SW480 (cell line): ENCODE results near the gene C1QL1.

Experiments used
- DNase-seq: peaks from one replicate; pipeline ENCODE4 v3.0.0-alpha.2; 2016; ENCODE audit warnings: low spot score

C1QL1 gene

DNA sequence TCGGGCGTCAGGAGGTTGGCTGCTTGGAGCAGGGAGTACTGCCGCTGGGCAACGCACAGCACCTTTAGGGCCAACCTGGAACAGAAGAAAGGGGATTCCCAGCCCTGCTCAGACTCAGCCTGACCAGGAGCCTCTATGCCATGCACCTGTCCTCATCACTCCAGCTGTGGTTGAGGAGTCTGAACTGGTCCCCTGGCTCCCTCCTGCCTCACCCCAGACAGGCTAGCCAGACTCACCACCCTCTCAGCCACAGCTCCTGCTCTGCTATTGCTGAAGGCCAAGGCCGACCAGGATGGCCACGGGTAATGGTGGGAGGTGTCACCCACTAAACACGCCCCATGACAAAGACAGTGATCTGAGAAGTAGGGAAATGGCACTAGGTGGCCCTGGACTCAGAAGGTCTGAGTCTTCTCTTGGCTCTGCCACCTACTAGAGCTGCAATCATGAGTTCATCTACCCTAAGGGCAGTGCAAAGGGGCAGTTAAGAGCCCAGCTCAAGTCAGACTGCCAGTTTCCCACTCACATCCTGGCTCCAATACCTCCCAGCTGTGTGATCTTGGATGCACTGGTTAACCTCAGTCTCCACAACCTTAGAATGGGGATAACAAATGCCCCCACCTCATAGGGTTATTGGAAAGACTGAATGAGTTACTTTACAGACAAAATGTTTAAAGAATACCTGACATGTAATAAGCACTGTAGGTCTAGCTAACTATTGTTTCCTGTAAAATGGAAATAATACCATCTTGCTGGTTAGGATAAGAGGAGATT is 39.0 kb downstream of the C1QL1 start:
- no peak for DNase-seq

DNA sequence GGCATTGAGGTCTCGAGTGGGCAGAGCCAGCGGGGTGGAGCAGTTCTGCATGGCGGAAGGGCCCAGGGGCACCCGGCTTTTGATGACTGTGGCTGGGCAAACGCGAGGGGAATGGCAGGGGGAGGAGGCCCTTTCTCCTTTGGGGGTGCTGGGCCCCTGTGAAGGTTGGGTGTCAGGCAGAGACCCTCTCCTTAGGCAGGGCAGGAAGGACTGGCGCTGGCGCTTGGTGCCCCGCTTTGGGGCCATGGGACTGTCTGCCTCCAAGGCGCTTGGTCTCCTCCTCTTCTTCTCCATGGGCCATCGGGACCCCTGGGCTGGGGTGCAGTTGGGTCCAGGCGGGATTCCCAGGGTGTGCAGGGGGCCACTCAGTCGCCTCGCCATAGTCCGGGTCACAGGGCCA is 40.0 kb downstream of the C1QL1 start:
- no peak for DNase-seq

GRCh38 chr17:44927696-44928095 is 40.4 kb downstream of the C1QL1 start:
- DNase-seq: no peak

DNA sequence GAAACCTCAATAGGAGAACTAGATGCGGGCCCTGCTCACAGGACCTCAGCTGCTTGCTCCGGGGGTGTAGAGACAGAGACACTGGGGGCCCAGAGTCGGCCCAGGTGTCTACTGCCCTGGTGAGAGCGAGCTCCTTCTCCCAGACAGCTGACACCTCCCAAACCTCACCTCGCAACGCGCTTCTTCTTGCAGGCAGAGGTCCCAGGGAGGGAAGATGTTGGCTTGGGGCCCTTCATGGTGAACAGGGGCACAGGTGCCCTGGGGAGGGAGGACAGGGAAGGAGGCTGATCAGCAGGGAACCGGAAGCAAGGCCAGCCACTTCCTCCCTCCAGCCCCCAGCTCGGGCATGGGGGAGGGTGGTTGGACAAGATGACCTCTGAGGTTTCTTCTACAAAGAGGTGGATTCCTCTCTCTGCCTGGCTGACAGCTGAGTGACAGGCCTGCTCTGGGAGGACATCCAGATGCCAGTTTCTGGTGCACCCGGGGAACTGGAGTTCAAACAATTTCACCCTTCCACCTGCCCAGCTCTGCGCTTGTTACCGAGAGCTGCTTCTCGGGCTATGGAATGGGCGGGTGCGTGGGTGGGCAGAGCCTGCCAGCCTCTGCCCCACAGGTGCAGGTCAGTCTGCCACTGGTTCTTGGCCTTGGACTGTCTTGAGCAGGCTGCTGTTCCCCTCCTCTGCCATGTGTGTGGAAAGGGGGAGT is 41.1 kb downstream of the C1QL1 start:
- no peak for DNase-seq

DNA sequence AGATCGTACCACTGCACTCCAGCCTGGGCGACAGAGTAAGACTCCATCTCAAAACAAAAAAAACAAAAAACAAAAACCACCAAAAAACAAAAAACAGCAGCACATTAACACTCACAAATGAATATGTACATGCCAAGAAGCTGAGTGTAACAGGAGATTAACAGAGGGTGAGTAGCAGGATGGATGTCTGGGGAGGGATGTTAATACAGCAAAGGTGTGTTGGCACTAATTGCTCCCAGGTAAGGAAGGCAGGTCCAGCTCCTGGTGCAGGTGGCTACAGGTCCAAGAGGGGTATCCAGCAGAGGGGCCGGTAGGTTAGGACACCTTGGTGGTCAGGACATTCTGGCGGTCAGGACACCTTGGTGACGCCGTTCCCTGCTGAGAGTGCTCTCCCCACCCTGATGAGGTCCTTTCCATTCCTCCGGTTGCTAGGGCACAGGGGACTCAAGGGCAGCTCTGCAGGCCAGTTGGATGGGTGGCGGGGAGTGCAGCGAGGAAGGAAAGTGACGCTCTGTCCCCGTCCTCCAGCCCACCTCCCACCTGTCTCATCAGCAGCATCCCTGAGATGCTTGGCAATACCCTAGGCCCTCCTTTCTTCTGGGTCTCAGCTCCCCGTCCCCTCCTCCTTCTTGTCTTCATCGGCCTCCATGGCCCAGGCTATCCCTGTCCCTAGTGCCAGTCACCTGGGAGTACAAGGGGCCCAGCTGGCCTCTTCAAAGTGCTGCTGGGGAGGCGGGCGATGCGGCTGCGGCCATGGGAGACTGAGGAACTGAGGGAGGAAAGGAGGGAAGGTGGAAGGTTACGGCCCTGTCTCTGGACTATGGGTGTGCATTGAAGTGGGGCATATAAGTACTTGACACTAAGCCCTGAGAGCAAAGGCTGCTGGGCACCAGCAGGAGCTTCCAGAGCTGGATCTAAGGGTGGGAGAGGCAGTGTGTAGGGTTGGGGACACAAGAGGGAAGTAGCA is 42.1 kb downstream of the C1QL1 start:
- no peak for DNase-seq

GRCh38 chr17:44924107-44924544 is 44.0 kb downstream of the C1QL1 start:
- DNase-seq: no peak

GRCh38 chr17:44922746-44923470 is 45.2 kb downstream of the C1QL1 start:
- no peak for DNase-seq

GRCh38 chr17:44922136-44922535 is 46.0 kb downstream of the C1QL1 start:
- no peak for DNase-seq

GRCh38 chr17:44921122-44921882 is 46.8 kb downstream of the C1QL1 start:
- DNase-seq: no peak

DNA sequence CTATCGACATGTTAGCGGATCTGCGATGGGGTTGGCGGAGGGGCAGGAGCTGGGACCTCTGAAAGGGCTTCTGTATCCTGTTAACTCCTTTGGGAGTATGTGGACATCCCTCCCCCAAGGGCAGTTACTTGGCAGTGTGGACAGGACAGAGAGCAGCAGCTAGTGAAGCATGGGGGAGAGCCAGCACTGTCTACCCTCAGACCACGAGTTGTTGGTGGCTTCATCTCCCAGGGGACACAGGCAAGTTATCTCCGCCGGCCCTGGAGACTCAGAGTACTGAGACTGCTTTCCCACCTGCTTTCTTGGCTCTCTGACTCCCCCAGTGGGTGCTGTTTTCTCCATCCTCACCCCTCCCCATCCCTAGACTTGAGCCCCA is 47.5 kb downstream of the C1QL1 start:
- no peak for DNase-seq

- peak; percentile 77 for DNase-seq
Observed at GRCh38 chr17:44919885-44920564, 48.1 kb downstream of the C1QL1 start.

- no peak for DNase-seq
Observed at GRCh38 chr17:44919411-44919810, 48.7 kb downstream of the C1QL1 start.

GRCh38 chr17:44918006-44918405 is 50.1 kb downstream of the C1QL1 start:
- no peak for DNase-seq

GRCh38 chr17:44917456-44917855 is 50.6 kb downstream of the C1QL1 start:
- no peak for DNase-seq

- no peak for DNase-seq
Observed at GRCh38 chr17:44916781-44917241, 51.3 kb downstream of the C1QL1 start.

GRCh38 chr17:44915862-44916780 is 52.0 kb downstream of the C1QL1 start:
- no peak for DNase-seq

GRCh38 chr17:44915321-44915726 is 52.8 kb downstream of the C1QL1 start, which contains the start of gene GFAP:
GFAP (minus strand) TSS chr17:44915500; CDS start chr17:44915486, 14 bp downstream.
- no peak for DNase-seq

GRCh38 chr17:44914698-44915271 is 53.3 kb downstream of the C1QL1 start:
- no peak for DNase-seq

- DNase-seq: no peak
Observed at GRCh38 chr17:44914148-44914547, 54.0 kb downstream of the C1QL1 start.
